Measurements from ENCODE around the gene DNER. TPM values are rescaled to one million over a fixed set of nuclear protein-coding genes. Genes with fewer than 3 reads are reported as not detected.

DNER gene
- polyA plus RNA-seq, 2 of the 4 experiments (the other 2 are of a cell fraction) = 0.34 to 4.2 TPM

DNA sequence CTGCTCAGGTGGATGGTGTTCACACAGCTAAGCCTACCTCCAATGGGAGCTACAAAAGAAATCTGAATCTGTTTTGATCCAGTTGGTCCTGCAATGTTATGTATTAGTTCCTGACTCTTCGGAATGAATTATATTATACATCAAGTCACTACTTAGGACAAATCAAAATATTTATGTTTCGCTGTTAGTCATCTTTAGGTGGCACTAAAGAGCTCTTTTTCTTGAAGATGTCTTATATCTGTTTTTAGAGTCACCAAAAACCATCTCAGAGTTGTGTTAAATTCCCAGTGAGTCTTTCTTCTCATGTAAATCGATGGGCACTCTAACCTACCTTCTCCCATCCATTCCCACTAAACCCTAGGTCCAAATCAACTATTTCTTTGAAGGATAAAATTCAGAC is 2.2 kb downstream of the DNER start:
- 22% methylated on average over 3 of the region's 3 CpGs for WGBS (ENCODE audit: missing lambda C conversion rate)
- H3K27ac ChIP-seq = no peak overlapping the region
- FAIRE-seq (no peak), ATAC-seq (no peak), DNase-seq (ENCODE audit: low read depth in 1 of 2, low spot score in 1 of 2) (peak in 1 of 2 experiments; percentile 23)
- no peak for TF ChIP-seq PBX3 (IDR thresholded peaks at IDR 0.05)
- no peak for TF ChIP-seq CBX2 (IDR thresholded peaks at IDR 0.05; ENCODE audit: borderline replicate concordance, low read depth)
- TF ChIP-seq CTCF (IDR thresholded peaks at IDR 0.05) = 0 out of 3 replicates have a peak, but pooled peaks have one; percentile 15
- TF ChIP-seq HEYL (CRISPR knock-in tag; IDR thresholded peaks at IDR 0.05) = no peak
- no peak for TF ChIP-seq HOXB13 (CRISPR knock-in tag; IDR thresholded peaks at IDR 0.05; ENCODE audit: low read depth)
- no peak for TF ChIP-seq CHD4 (IDR thresholded peaks at IDR 0.05; ENCODE audit: borderline replicate concordance)
- TF ChIP-seq RAD21 (conservative IDR thresholded peaks at IDR 0.05 in 1 of 2, IDR thresholded peaks at IDR 0.05 in 1 of 2) = no peak
- TF ChIP-seq, protein P1, sequence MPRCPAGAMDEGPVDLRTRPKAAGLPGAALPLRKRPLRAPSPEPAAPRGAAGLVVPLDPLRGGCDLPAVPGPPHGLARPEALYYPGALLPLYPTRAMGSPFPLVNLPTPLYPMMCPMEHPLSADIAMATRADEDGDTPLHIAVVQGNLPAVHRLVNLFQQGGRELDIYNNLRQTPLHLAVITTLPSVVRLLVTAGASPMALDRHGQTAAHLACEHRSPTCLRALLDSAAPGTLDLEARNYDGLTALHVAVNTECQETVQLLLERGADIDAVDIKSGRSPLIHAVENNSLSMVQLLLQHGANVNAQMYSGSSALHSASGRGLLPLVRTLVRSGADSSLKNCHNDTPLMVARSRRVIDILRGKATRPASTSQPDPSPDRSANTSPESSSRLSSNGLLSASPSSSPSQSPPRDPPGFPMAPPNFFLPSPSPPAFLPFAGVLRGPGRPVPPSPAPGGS (IDR thresholded peaks at IDR 0.05) = no peak
- TF ChIP-seq POLR2AphosphoS2 (conservative IDR thresholded peaks at IDR 0.05; ENCODE audit: low read length) = no peak
- ChIA-PET CTCF (no interaction called here), POLR2A (no interaction called here)
- 0 out of 3 replicates have a peak, but pooled peaks cover 4% of the 10 kb centered on the region for H3K9me3 ChIP-seq
- H3K4me2 ChIP-seq = no peak overlapping the region
- H3K4me3 ChIP-seq = no peak overlapping the region
- peaks cover 7% of the 10 kb centered on the region; the same call in 1 of the 3 replicates for H3K4me1 ChIP-seq

DNA sequence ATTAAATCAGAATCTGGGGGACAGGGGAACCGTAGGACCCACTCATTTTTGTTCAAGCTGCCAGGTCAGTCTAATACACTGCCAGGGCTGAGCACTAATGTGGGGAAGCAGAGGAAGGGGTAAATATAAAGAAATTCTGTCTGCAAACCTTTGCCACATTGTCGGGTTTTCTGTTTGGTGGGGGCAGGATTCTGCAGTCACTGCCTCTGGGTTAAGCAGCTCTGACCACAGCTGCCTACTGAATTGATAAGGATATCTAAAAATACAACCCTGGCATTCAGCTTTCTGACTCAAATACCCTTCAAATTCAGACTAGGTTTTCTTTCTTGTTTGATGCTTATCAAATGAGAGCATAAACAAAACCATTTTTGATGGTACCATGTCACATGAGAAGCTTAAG is 6.0 kb downstream of the DNER start:
- ATAC-seq (no peak), DNase-seq (ENCODE audit: low read depth in 1 of 2, low spot score in 1 of 2) (no peak), FAIRE-seq (no peak)
- H3K27ac ChIP-seq = no peak overlapping the region
- H3K4me1 ChIP-seq = 0 out of 3 replicates have a peak, but pooled peaks cover 3% of the 10 kb centered on the region
- WGBS (ENCODE audit: missing lambda C conversion rate) = 6% methylated on average over 2 of the region's 2 CpGs
- no peak for TF ChIP-seq TP53 (CRISPR knock-in tag; IDR thresholded peaks at IDR 0.05)
- TF ChIP-seq EHMT2 (IDR thresholded peaks at IDR 0.05; ENCODE audit: low read depth) = no peak
- no peak for TF ChIP-seq NPAS2 (CRISPR knock-in tag; IDR thresholded peaks at IDR 0.05; ENCODE audit: borderline replicate concordance)
- TF ChIP-seq, protein P2, sequence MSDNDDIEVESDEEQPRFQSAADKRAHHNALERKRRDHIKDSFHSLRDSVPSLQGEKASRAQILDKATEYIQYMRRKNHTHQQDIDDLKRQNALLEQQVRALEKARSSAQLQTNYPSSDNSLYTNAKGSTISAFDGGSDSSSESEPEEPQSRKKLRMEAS (IDR thresholded peaks at IDR 0.05) = no peak
- no peak for TF ChIP-seq BHLHE40 (IDR thresholded peaks at IDR 0.05; ENCODE audit: low read depth, low read length)
- no peak for TF ChIP-seq ZC3H11A (IDR thresholded peaks at IDR 0.05)
- TF ChIP-seq GATA3 (IDR thresholded peaks at IDR 0.05; ENCODE audit: borderline replicate concordance) = no peak
- TF ChIP-seq FOSL2 (IDR thresholded peaks at IDR 0.05) = no peak
- TF ChIP-seq FOSL2 (CRISPR knock-in tag; IDR thresholded peaks at IDR 0.05) = no peak
- CTCF ChIA-PET = interaction anchor here (0.8 to 1.5 kb wide), 2 partner anchors 9 to 576 kb away, joined by 3 read pairs; no protein-coding TSS in a partner anchor
- H3K4me2 ChIP-seq = no peak overlapping the region
- 0 out of 3 replicates have a peak, but pooled peaks cover 4% of the 10 kb centered on the region for H3K9me3 ChIP-seq
- POLR2A ChIA-PET = no interaction called here
- no peak overlapping the region for H3K4me3 ChIP-seq

DNA sequence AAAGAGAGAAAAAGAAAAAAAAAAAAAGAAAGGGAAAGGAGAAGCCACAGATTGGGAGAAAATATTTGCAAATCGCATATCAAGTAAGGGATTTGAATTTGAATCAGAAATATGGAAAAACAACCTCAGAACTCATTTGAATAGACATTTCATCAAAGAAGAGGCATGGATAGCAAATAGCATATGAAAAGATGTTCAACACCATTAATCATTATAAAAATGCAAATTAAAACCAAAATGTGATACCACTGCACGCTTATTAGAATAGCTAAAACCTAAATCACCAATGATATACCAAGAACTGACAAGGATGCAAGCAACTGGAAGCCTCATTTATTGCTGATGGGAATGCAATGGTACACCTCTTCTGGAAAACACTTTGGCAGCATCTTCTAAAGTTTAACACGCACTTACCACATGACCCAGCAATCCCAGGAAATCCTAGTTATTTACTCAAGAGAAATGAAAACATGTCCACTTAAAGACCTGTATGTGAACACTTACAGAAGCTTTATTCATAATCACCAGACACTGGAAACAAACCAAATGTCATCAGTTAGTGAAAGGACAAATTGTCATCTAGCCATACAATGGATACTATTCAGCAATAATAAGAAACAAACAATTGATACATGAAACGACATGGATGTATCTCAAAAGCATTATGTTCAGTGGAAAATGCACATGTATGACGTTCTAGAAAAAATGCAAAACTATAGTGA is 10.3 kb downstream of the DNER start:
- ChIA-PET POLR2A (no interaction called here), CTCF (interaction anchor here (1.2 kb wide), 1 partner anchor 11 kb away, joined by 4 read pairs; no protein-coding TSS in a partner anchor)
- WGBS (ENCODE audit: missing lambda C conversion rate) = 28% methylated on average over 5 of the region's 5 CpGs
- FAIRE-seq (no peak), DNase-seq (ENCODE audit: low read depth in 1 of 2, low spot score in 1 of 2) (no peak), ATAC-seq (no peak)
- Histone ChIP-seq H3K4me1 (no peaks in the 10 kb centered on the region), H3K4me3 (no peak overlapping the region), H3K4me2 (no peak overlapping the region), H3K9me3 (no peaks in the 10 kb centered on the region), H3K27ac (no peak overlapping the region)
- TF ChIP-seq JUNB (IDR thresholded peaks at IDR 0.05) = no peak
